ENCODE results near the gene THBS2. TPM values are rescaled to one million over a fixed set of nuclear protein-coding genes. Genes with fewer than 3 reads are reported as not detected.

The THBS2 gene
- total RNA-seq, 3 donors from 2014 or later = 3.7 to 39.1 (median 4.0) TPM

- no peak overlapping the region for H3K4me3 ChIP-seq
- ATAC-seq (no peak), DNase-seq (no peak)
- no peak for TF ChIP-seq CTCF (IDR thresholded peaks at IDR 0.05)
- H3K9me3 ChIP-seq = no peaks in the 10 kb centered on the region
- H3K36me3 ChIP-seq (ENCODE audit: low read depth) = no peaks in the 10 kb centered on the region
- no peaks in the 10 kb centered on the region for H3K4me1 ChIP-seq (ENCODE audit: low read depth)
- intact Hi-C loops (cut with DNase I, micrococcal nuclease) = no loop called here
Measured at GRCh38 chr6:169256061-169256460, 2.4 kb upstream of the THBS2 start.

GRCh38 chr6:169255643-169256042 lies 2.0 kb upstream of the THBS2 start:
- ATAC-seq (no peak), DNase-seq (no peak)
- no peak for TF ChIP-seq CTCF (IDR thresholded peaks at IDR 0.05)
- H3K4me3 ChIP-seq = no peak overlapping the region
- intact Hi-C loops (cut with DNase I, micrococcal nuclease) = no loop called here
- no peaks in the 10 kb centered on the region for H3K4me1 ChIP-seq (ENCODE audit: low read depth)
- H3K9me3 ChIP-seq = no peaks in the 10 kb centered on the region
- H3K36me3 ChIP-seq (ENCODE audit: low read depth) = no peaks in the 10 kb centered on the region

GRCh38 chr6:169254456-169255316 lies 1.0 kb upstream of the THBS2 start:
- no peak overlapping the region for H3K4me3 ChIP-seq
- no peaks in the 10 kb centered on the region for H3K36me3 ChIP-seq (ENCODE audit: low read depth)
- DNase-seq (no peak), ATAC-seq (no peak)
- H3K4me1 ChIP-seq (ENCODE audit: low read depth) = no peaks in the 10 kb centered on the region
- no peaks in the 10 kb centered on the region for H3K9me3 ChIP-seq
- intact Hi-C loops (cut with DNase I, micrococcal nuclease) = no loop called here
- no peak for TF ChIP-seq CTCF (IDR thresholded peaks at IDR 0.05)

- ATAC-seq = no peak
- H3K36me3 ChIP-seq (ENCODE audit: low read depth) = no peaks in the 10 kb centered on the region
- intact Hi-C loops (cut with DNase I, micrococcal nuclease) = no loop called here
- TF ChIP-seq CTCF (IDR thresholded peaks at IDR 0.05) = no peak
- no peaks in the 10 kb centered on the region for H3K4me1 ChIP-seq (ENCODE audit: low read depth)
- no peak overlapping the region for H3K4me3 ChIP-seq
- DNase-seq = no peak
- no peaks in the 10 kb centered on the region for H3K9me3 ChIP-seq
Measured at GRCh38 chr6:169252505-169253189, 999 bp downstream of the THBS2 start.

GRCh38 chr6:169251822-169252504 lies 1.7 kb downstream of the THBS2 start:
- Histone ChIP-seq H3K36me3 (ENCODE audit: low read depth) (no peaks in the 10 kb centered on the region), H3K4me1 (ENCODE audit: low read depth) (no peaks in the 10 kb centered on the region), H3K9me3 (no peaks in the 10 kb centered on the region), H3K4me3 (no peak overlapping the region)
- TF ChIP-seq CTCF (IDR thresholded peaks at IDR 0.05) = no peak
- no peak for DNase-seq
- ATAC-seq = no peak
- intact Hi-C loops (cut with DNase I, micrococcal nuclease) = no loop called here

Measured in mucosa of descending colon (tissue), 3 donors.